Endothelial cell of umbilical vein (primary cell): Measurements from ENCODE around the gene NFU1. TPM values are rescaled to one million over a fixed set of nuclear protein-coding genes. Genes with fewer than 3 reads are reported as not detected.

Source experiments
- BruUV-seq: library from RNA; stranded (reverse); fragments of 400-500 nt; replicated peaks from 2 replicates; lab custom pipeline; 2021; lab: Mats Ljungman, UMichigan
- CTCF ChIA-PET: fragments of 300-600, 350-600 bp; sonication (Branson Sonifier 250); formaldehyde crosslinking; loops from one replicate; lab custom pipeline; 2021; ENCODE audit warnings: antibody characterized with exemption, inconsistent platforms; lab: Charles Lee
- POLR2A ChIA-PET: fragments of 300-600, 350-600 bp; sonication (Branson Sonifier 250); formaldehyde crosslinking; loops from one replicate; lab custom pipeline; 2021; ENCODE audit warnings: antibody characterized with exemption, inconsistent platforms; lab: Charles Lee
- DNase-seq: peaks from one replicate; pipeline ENCODE4 v3.0.0-alpha.2; 2011; ENCODE audit warnings: low read depth, low spot score
- FAIRE-seq: peaks from 2 replicates; lab custom pipeline; 2011; peaks lifted over from hg19 to GRCh38; lab: Jason Lieb, UNC
- H2AFZ ChIP-seq: 2 replicates; pipeline ENCODE4 v1.6.0; 2012; ENCODE audit warnings: low read depth, low read length, control low read depth, inconsistent platforms
- H3K27ac ChIP-seq: 2 replicates; pipeline ENCODE4 v1.5.1; 2011; ENCODE audit warnings: low read depth, mild to moderate bottlenecking, control low read depth, low read length, moderate library complexity; ENCODE audit not compliant: insufficient read depth
- H3K27me3 ChIP-seq, 2 experiments: 2 replicates each; pipeline versions ENCODE4 v1.6.0 to v1.6.1; 2011; ENCODE audit warnings: low read length in 2 of 2, mixed read lengths in 1 of 2; ENCODE audit not compliant: control insufficient read depth in 2 of 2, insufficient read depth in 2 of 2
- H3K36me3 ChIP-seq, 2 experiments: 2 replicates in 1 of 2; 3 replicates in 1 of 2; pipeline ENCODE4 v1.5.1; 2011; ENCODE audit warnings: low read length in 2 of 2, mild to moderate bottlenecking in 1 of 2, moderate library complexity in 1 of 2; ENCODE audit not compliant: control insufficient read depth in 2 of 2, insufficient read depth in 2 of 2; ENCODE audit errors: extremely low read depth in 1 of 2
- H3K4me1 ChIP-seq: 3 replicates; pipeline ENCODE4 v1.5.1; 2011; ENCODE audit warnings: mild to moderate bottlenecking, low read length; ENCODE audit not compliant: control insufficient read depth, insufficient read depth; ENCODE audit errors: extremely low read depth
- H3K4me2 ChIP-seq: 2 replicates; pipeline ENCODE4 v1.6.1; 2011; ENCODE audit warnings: low read length, control low read depth, mixed read lengths; ENCODE audit not compliant: insufficient read depth
- H3K4me3 ChIP-seq, 3 experiments: fragments of 200-600 bp in 1 of 3; sonication (generic), shearing (Covaris generic) in 1 of 3; replicated peaks in 1 of 3; 2 replicates each; pipeline ENCODE4 v1.5.1; 2011 to 2016; ENCODE audit warnings: control low read depth in 3 of 3, low read length in 3 of 3, mild to moderate bottlenecking in 2 of 3, inconsistent platforms in 1 of 3, low read depth in 1 of 3, moderate library complexity in 1 of 3; ENCODE audit not compliant: insufficient read depth in 1 of 3
- H3K79me2 ChIP-seq: 2 replicates; pipeline ENCODE4 v1.6.0; 2012; ENCODE audit warnings: low read length, inconsistent platforms; ENCODE audit not compliant: control insufficient read depth, insufficient read depth
- H3K9ac ChIP-seq: replicated peaks from 2 replicates; pipeline ENCODE3; 2011; ENCODE audit warnings: low read length, control low read depth; ENCODE audit not compliant: insufficient read depth; ENCODE audit errors: extremely low read depth
- H3K9me1 ChIP-seq: replicated peaks from 3 replicates; pipeline ENCODE4 v1.6.0; 2011; ENCODE audit warnings: mild to moderate bottlenecking, low read length; ENCODE audit not compliant: control insufficient read depth, insufficient read depth; ENCODE audit errors: extremely low read depth
- H3K9me3 ChIP-seq: replicated peaks from 2 replicates; pipeline ENCODE4 v1.5.1; 2012; ENCODE audit warnings: low read length, inconsistent platforms; ENCODE audit not compliant: control insufficient read depth, insufficient read depth
- H4K20me1 ChIP-seq: replicated peaks from 2 replicates; pipeline ENCODE3; 2011; ENCODE audit warnings: mild to moderate bottlenecking, low read length; ENCODE audit not compliant: control insufficient read depth, insufficient read depth; ENCODE audit errors: extremely low read depth
- CTCF ChIP-seq, 2 donors: IDR thresholded peaks; 1 replicate in 1 of 2; 2 replicates in 1 of 2; pipeline ENCODE4 v1.5.1; 2011; ENCODE audit warnings: low read length in 2 of 2, mild to moderate bottlenecking in 2 of 2, moderate library complexity in 2 of 2, control low read depth in 1 of 2, inconsistent platforms in 1 of 2, low read depth in 1 of 2; ENCODE audit not compliant: insufficient read depth in 1 of 2; ENCODE audit errors: extremely low read depth in 1 of 2
- EZH2 ChIP-seq: IDR thresholded peaks from 2 replicates; pipeline ENCODE4 v1.6.1; 2012; ENCODE audit warnings: borderline replicate concordance, low read depth, mild to moderate bottlenecking, moderate library complexity, low read length, inconsistent platforms; ENCODE audit not compliant: severe bottlenecking
- FOS ChIP-seq: IDR thresholded peaks from 2 replicates; pipeline ENCODE4 v1.6.1; 2011; ENCODE audit warnings: mild to moderate bottlenecking, low read length, moderate library complexity, borderline replicate concordance; ENCODE audit not compliant: insufficient read depth
- GATA2 ChIP-seq: IDR thresholded peaks from 2 replicates; pipeline ENCODE4 v1.7.0; 2011; ENCODE audit warnings: low read depth, mild to moderate bottlenecking, moderate library complexity, mixed read lengths, low read length; ENCODE audit not compliant: insufficient read length, insufficient read depth
- JUN ChIP-seq: IDR thresholded peaks from 2 replicates; pipeline ENCODE4 v1.6.1; 2011; ENCODE audit warnings: borderline replicate concordance, low read depth; ENCODE audit not compliant: insufficient read length, insufficient read depth
- MAX ChIP-seq: IDR thresholded peaks from 2 replicates; pipeline ENCODE4 v1.6.1; 2011; ENCODE audit not compliant: insufficient read depth, insufficient read length
- MYC ChIP-seq: IDR thresholded peaks from one replicate; pipeline ENCODE4 v1.6.1; 2011; ENCODE audit warnings: mild to moderate bottlenecking, low read depth, low read length
- POLR2A ChIP-seq: IDR thresholded peaks from 2 replicates; pipeline ENCODE4 v1.6.1; 2012; ENCODE audit warnings: low read depth, mild to moderate bottlenecking, control low read depth, low read length
- POLR2AphosphoS5 ChIP-seq: IDR thresholded peaks from 2 replicates; pipeline ENCODE4 v1.6.1; 2012; ENCODE audit warnings: low read depth, mild to moderate bottlenecking, control low read depth, low read length, moderate library complexity; ENCODE audit not compliant: insufficient read depth
- dilution Hi-C: fragments of 300-500 bp; cut with MboI; formaldehyde crosslinking; loops from one replicate; pipeline ENCODE4 v1.15.0; 2019; ENCODE audit warnings: low sequenced_read_pairs; ENCODE audit not compliant: extremely low pct_ligation_motif_present
- intact Hi-C: fragments of 100-400 bp; cut with micrococcal nuclease; formaldehyde crosslinking; loops from one replicate; pipeline ENCODE4 v1.10.0; 2022
- polyA plus RNA-seq, 4 experiments: library from polyadenylated mRNA; depleted of rRNA in 3 of 4; stranded (reverse) in 3 of 4; unstranded in 1 of 4; fragments of >200 nt; gene quantifications; 2 replicates each; pipeline versions ENCODE4 v1.2.1 to v1.2.3, GENCODE V29; 2011 to 2012; ENCODE audit warnings: missing spikeins in 1 of 4
- total RNA-seq: library from RNA; stranded (reverse); gene quantifications from 2 replicates; pipeline ENCODE4 v1.2.3, GENCODE V29; 2021

Gene NFU1
- total and polyA plus RNA-seq, 2 donors (not counting 3 experiments of a cell fraction or from before 2014, with no cell fraction given), result 19.6 to 49.7 TPM

- dilution Hi-C loops (no loop called here), intact Hi-C loops (no loop called here)
- no peak overlapping the region for H3K9ac ChIP-seq
- DNase-seq (no peak), FAIRE-seq (no peak)
- H3K27ac ChIP-seq, result no peak overlapping the region
- H3K36me3 ChIP-seq, result no peaks in the 10 kb centered on the region
- H3K4me1 ChIP-seq, result no peaks in the 10 kb centered on the region
- H3K9me3 ChIP-seq, result no peaks in the 10 kb centered on the region
- no peaks in the 10 kb centered on the region for H3K79me2 ChIP-seq
- ChIA-PET POLR2A (no interaction called here), CTCF (no interaction called here)
- H2AFZ ChIP-seq, result no peak overlapping the region
- H3K9me1 ChIP-seq, result no peaks in the 10 kb centered on the region
- TF ChIP-seq JUN (no peak), MYC (no peak)
- BruUV-seq, result no TSS peak
- H4K20me1 ChIP-seq, result no peaks in the 10 kb centered on the region
- no peak overlapping the region for H3K4me3 ChIP-seq
- H3K4me2 ChIP-seq, result no peak overlapping the region
- H3K27me3 ChIP-seq, result no peaks in the 10 kb centered on the region
These were observed 15.5 kb upstream of the NFU1 start for GRCh38 chr2:69452687-69453086.

- dilution Hi-C loops, result no loop called here
- no peak overlapping the region for H3K9ac ChIP-seq
These were observed 13.6 kb upstream of the NFU1 start for GRCh38 chr2:69450735-69451416.

More at GRCh38 chr2:69450735-69451416, 13.6 kb upstream of the NFU1 start:
- Histone ChIP-seq H3K36me3 (no peaks in the 10 kb centered on the region), H3K4me1 (no peaks in the 10 kb centered on the region), H3K4me2 (no peak overlapping the region), H3K79me2 (no peaks in the 10 kb centered on the region), H4K20me1 (no peaks in the 10 kb centered on the region), H3K9me1 (no peaks in the 10 kb centered on the region), H3K4me3 (no peak overlapping the region), H3K9me3 (no peaks in the 10 kb centered on the region), H3K27me3 (no peaks in the 10 kb centered on the region), H3K27ac (no peak overlapping the region), H2AFZ (no peak overlapping the region)
- no TSS peak for BruUV-seq
- POLR2A ChIA-PET, result no interaction called here
- FAIRE-seq (no peak), DNase-seq (no peak)
- CTCF ChIA-PET, result interaction anchor here (0.6 kb wide), 1 partner anchor 413 kb away, joined by 3 read pairs; no protein-coding TSS in a partner anchor
- no peak for TF ChIP-seq GATA2
- no peak for TF ChIP-seq POLR2AphosphoS5
- TF ChIP-seq EZH2, result no peak
- TF ChIP-seq JUN, result no peak
- TF ChIP-seq MAX, result no peak
- no peak for TF ChIP-seq POLR2A
- TF ChIP-seq FOS, result no peak
- TF ChIP-seq MYC, result no peak
- TF ChIP-seq CTCF (IDR thresholded peaks at IDR 0.05; ENCODE audit: extremely low read depth in 1 of 2, insufficient read depth in 1 of 2, low read depth in 1 of 2, low read length in 2 of 2), result no peak
- intact Hi-C loops, result no loop called here
